Skin of body (tissue), 2 donors: ENCODE data around the gene PNMA6F. TPM values are rescaled to one million over a fixed set of nuclear protein-coding genes. Genes with fewer than 3 reads are reported as not detected.
"Not testable (repeated sequence)": the region's sequence is repeated elsewhere in the genome, so short reads cannot be mapped to it uniquely, and the experiment has no call there.

ENCODE experiments used
- DNase-seq: peaks from one replicate; lab custom pipeline; 2025; lab: John Stamatoyannopoulos, UW
- total RNA-seq: library from RNA; depleted of rRNA; stranded (reverse); fragments of >200 nt; gene quantifications from one replicate; pipeline ENCODE4 v1.2.3, GENCODE V29; 2014

The PNMA6F gene
- total RNA-seq, 1 donor from 2014 or later: not detected

DNA sequence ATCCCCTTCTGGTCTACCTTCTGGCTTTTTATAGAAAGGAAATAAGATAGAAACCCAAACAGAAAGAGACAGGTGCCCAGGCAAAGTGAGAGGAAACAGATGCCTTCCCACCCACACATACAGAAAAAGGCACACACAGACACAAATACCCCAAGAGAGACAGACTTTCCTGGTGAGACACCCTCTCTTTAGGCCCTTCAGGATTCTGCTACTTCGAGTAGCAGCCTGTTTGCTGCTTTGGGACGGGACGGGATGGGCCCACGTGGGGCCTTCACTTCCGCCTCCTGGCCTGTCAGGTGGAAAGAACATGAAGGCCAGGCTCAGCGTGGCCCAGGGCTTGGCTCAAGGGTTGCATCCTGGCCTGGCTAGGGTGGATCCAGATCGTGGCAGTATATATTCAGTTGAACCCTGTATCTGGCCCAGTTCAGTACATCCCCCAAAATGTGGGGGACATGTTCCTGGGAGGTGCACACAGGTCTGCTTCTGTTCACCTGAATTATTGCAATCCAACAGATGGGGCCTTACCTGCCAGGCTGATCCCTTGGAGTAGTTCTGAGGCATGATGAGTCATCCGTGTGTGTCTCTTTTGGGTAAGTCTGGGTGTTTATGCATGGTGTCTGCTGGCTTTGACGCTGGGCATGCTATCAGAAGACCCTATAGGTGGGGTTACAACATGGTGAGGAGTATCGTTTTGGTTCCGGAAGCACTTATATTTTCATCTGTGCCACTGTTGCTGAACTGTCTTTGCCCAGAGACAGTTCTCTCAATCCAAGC, 14.7 kb upstream of the PNMA6F start:
- no peak for DNase-seq

DNA sequence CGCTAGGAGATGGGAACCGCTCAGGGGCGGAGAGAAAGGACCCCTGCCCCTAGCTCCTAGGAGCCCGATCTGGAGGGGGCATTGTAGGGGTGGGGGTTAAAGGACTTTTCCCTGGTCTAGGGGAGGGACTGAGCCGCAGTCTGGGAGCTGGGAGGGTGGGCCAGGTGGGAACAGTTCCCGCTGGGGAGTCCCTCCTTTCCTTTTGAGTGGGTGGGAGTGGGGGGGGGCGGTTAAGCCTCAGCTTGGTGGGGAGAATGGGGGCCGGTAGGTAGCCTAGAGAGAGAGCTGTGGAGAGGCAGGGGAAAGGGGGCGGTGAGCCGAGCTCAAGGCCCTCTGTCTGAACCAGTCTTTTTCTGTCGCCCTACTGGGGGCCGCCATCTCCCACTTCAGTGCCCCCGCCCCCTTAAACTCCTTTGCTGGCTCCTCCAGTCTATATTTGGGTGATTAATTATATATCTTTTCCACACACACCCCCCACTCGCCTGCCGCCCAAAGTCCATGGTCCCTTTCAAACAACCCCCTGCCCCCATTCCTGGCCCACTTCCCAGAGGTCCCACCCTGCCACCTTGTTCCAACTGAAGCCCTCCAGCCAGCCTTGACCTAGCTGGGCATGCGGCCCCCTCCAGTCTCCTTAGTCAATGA, 13.2 kb upstream of the PNMA6F start:
- DNase-seq: no peak

GRCh38 chrX:153333821-153334653, 12.5 kb upstream of the PNMA6F start, which contains the start of gene ZNF275:
Gene ZNF275 (plus strand): TSS chrX:153334153. CDS start chrX:153336680, 2,527 bp downstream.
- peak; percentile 21 for DNase-seq

- no peak for DNase-seq
Observed at GRCh38 chrX:153333266-153333665, 11.7 kb upstream of the PNMA6F start.

DNA sequence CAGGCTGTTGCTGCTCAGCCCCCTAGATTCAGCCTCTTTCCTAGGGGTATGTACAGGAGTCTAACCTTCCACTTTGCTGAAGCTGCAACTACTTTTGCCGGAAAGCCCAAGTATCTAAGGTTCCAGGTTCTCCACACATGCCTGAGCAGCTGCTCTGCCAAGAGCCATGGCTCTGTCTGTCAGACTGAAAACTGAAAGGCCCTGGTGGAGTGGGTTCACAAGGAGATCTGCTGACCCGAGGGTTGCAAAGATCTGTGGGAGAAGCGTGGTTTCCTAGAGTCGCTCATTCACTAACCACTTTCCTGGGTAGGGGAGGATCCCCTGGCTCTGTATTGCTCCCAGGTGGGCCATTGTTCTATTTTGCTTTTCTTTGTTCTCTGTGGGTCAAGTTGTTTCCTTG, 6.0 kb upstream of the PNMA6F start:
- no peak for DNase-seq

- DNase-seq: no peak
Observed at GRCh38 chrX:153320555-153321184, 897 bp downstream of the PNMA6F start.

DNA sequence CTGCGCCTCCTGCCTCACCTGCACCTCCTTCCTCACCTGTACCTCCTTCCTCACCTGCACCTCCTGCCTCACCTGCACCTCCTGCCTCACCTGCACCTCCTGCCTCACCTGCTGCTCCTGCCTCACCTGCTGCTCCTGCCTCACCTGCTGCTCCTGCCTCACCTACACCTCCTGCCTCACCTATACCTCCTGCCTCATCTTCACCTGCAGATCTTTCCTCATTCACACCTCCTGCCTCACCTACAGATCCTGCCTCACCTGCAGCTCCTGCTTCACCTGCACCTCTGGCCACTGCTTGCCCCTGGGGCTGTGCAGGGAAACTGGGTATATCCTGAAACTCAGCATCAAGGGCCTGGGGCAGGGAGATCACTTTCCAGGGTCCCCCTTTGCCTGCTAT, 1.5 kb downstream of the PNMA6F start:
- DNase-seq: not testable (repeated sequence)

- DNase-seq: no peak
Observed at GRCh38 chrX:153319295-153320046, 2.1 kb downstream of the PNMA6F start.

GRCh38 chrX:153318811-153319210, 2.8 kb downstream of the PNMA6F start:
- DNase-seq: no peak

- DNase-seq: no peak
Observed at GRCh38 chrX:153317996-153318722, 3.4 kb downstream of the PNMA6F start.

- no peak for DNase-seq
Observed at GRCh38 chrX:153317306-153317705, 4.3 kb downstream of the PNMA6F start.

GRCh38 chrX:153312842-153313241, 8.7 kb downstream of the PNMA6F start:
- DNase-seq: no peak

- DNase-seq: no peak
Observed at GRCh38 chrX:153312041-153312440, 9.5 kb downstream of the PNMA6F start.

- no peak for DNase-seq
Observed at GRCh38 chrX:153310901-153311300, 10.7 kb downstream of the PNMA6F start.

GRCh38 chrX:153307276-153308178, 14.0 kb downstream of the PNMA6F start:
- no peak for DNase-seq

- no peak for DNase-seq
Observed at GRCh38 chrX:153306527-153307115, 14.9 kb downstream of the PNMA6F start.

DNA sequence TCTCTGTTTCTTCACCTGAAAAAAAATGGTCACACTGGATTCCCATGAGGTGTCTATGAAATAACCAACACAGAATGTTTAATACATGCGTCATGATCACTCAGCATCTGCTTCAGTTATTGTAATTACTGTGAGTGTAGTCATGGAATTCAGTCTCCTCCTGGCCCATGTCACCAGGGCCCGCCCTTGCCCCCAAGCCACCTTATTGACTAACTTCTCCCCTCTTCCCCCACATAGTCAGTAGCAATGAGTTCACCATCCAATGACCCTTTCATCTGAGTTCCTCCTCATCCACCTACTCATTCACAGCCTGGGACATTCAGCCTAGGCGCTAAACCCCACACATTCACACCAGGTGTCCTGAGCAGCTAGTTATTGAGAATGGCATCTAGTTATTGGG, 15.6 kb downstream of the PNMA6F start:
- no peak for DNase-seq

GRCh38 chrX:153304988-153305736, 16.4 kb downstream of the PNMA6F start:
- DNase-seq: no peak
